ENCODE measurements around the gene CAV1.

Gene CAV1

GRCh38 chr7:116591202-116592040 is 66.6 kb downstream of the CAV1 start:
- in situ Hi-C loops (cut with MboI; ENCODE audit: low pct_unique_long_range_greater_than_20kb, low sequenced_read_pairs): loop anchor here (10.0 kb wide), 1 partner anchor 223 kb away; no protein-coding TSS in a partner anchor
- peak; percentile 39 for DNase-seq

DNA sequence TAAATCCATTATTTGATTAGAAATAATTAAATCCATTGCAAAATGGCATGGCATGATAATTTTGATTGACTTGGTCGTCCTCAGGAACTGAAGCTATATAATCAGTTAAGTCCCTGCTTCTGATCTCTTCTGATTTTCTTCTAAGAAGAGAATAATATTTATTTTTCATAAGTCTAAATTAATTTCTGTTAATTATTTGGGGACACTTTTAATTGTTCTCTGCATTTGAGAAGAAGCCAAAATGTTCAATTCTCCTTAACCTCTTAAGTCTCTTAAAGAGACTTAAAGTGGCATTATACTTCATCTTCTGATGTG is 67.2 kb downstream of the CAV1 start:
- in situ Hi-C loops (cut with MboI; ENCODE audit: low pct_unique_long_range_greater_than_20kb, low sequenced_read_pairs): loop anchor here (10.0 kb wide), 1 partner anchor 223 kb away; no protein-coding TSS in a partner anchor
- DNase-seq: no peak

GRCh38 chr7:116592445-116592844 is 67.6 kb downstream of the CAV1 start:
- in situ Hi-C loops (cut with MboI; ENCODE audit: low pct_unique_long_range_greater_than_20kb, low sequenced_read_pairs): loop anchor here (10.0 kb wide), 1 partner anchor 222 kb away; no protein-coding TSS in a partner anchor
- DNase-seq: peak; percentile 97

- in situ Hi-C loops (cut with MboI; ENCODE audit: low pct_unique_long_range_greater_than_20kb, low sequenced_read_pairs): loop anchor here (10.0 kb wide), 1 partner anchor 221 kb away; no protein-coding TSS in a partner anchor
- no peak for DNase-seq
Observed at GRCh38 chr7:116593359-116594075, 68.7 kb downstream of the CAV1 start.

- no peak for DNase-seq
- in situ Hi-C loops (cut with MboI; ENCODE audit: low pct_unique_long_range_greater_than_20kb, low sequenced_read_pairs): loop anchor here (10.0 kb wide), 1 partner anchor 220 kb away; no protein-coding TSS in a partner anchor
Observed at GRCh38 chr7:116595063-116595462, 70.2 kb downstream of the CAV1 start.

DNA sequence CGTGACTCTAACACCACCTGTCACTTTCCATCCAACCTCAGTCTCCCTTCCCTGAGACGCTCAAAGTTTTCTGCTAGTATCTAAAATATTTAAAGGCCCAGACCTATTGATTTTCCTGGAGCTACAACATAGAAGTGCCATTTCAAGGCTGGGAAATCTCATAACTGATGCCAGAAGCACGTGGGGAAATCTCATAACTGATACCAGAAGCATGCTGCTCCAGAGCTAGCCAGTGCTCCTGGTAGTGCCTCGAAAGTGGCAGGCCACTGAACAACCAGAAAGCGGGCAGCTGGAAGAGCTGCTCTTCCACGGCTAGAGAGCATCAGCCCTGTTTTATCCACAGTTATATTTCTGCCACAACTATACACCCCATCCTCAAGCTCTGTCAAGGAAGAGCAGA is 72.5 kb downstream of the CAV1 start:
- no peak for DNase-seq
- in situ Hi-C loops (cut with MboI; ENCODE audit: low pct_unique_long_range_greater_than_20kb, low sequenced_read_pairs): loop anchor here (10.0 kb wide), 1 partner anchor 217 kb away; no protein-coding TSS in a partner anchor

GRCh38 chr7:116598278-116598677 is 73.4 kb downstream of the CAV1 start:
- in situ Hi-C loops (cut with MboI; ENCODE audit: low pct_unique_long_range_greater_than_20kb, low sequenced_read_pairs): loop anchor here (10.0 kb wide), 1 partner anchor 217 kb away; no protein-coding TSS in a partner anchor
- DNase-seq: no peak

- in situ Hi-C loops (cut with MboI; ENCODE audit: low pct_unique_long_range_greater_than_20kb, low sequenced_read_pairs): loop anchor here (10.0 kb wide), 1 partner anchor 216 kb away; no protein-coding TSS in a partner anchor
- DNase-seq: no peak
Observed at GRCh38 chr7:116598861-116599260, 74.0 kb downstream of the CAV1 start.

GRCh38 chr7:116601426-116601825 is 76.6 kb downstream of the CAV1 start:
- DNase-seq: no peak
- in situ Hi-C loops (cut with MboI; ENCODE audit: low pct_unique_long_range_greater_than_20kb, low sequenced_read_pairs): no loop called here

GRCh38 chr7:116607299-116607698 is 82.5 kb downstream of the CAV1 start:
- no peak for DNase-seq
- in situ Hi-C loops (cut with MboI; ENCODE audit: low pct_unique_long_range_greater_than_20kb, low sequenced_read_pairs): no loop called here

- DNase-seq: peak; percentile 56
- in situ Hi-C loops (cut with MboI; ENCODE audit: low pct_unique_long_range_greater_than_20kb, low sequenced_read_pairs): no loop called here
Observed at GRCh38 chr7:116610210-116610609, 85.4 kb downstream of the CAV1 start.

- no peak for DNase-seq
- in situ Hi-C loops (cut with MboI; ENCODE audit: low pct_unique_long_range_greater_than_20kb, low sequenced_read_pairs): no loop called here
Observed at GRCh38 chr7:116610721-116611120, 85.9 kb downstream of the CAV1 start.
